Fibroblast of skin of left quadriceps (primary cell): ENCODE results near the gene IKZF1.

Experiments
- DNase-seq, 2 experiments: peaks; one replicate each; pipeline ENCODE4 v3.0.0-alpha.2; 2013; ENCODE audit warnings: low read depth in 2 of 2

Gene IKZF1

GRCh38 chr7:50376056-50376820, 71.7 kb downstream of the IKZF1 start:
- DNase-seq: no peak

- no peak for DNase-seq
These were observed 72.8 kb downstream of the IKZF1 start for GRCh38 chr7:50377356-50377755.

GRCh38 chr7:50379082-50379481, 74.6 kb downstream of the IKZF1 start:
- DNase-seq: no peak

GRCh38 chr7:50379539-50379938, 75.0 kb downstream of the IKZF1 start:
- DNase-seq: no peak

- no peak for DNase-seq
These were observed 77.9 kb downstream of the IKZF1 start for GRCh38 chr7:50382455-50382854.

- DNase-seq: no peak
These were observed 82.8 kb downstream of the IKZF1 start for GRCh38 chr7:50387351-50387750.

- no peak for DNase-seq
These were observed 85.4 kb downstream of the IKZF1 start for GRCh38 chr7:50389961-50390360.

- no peak for DNase-seq
These were observed 86.9 kb downstream of the IKZF1 start for GRCh38 chr7:50391386-50391785.

GRCh38 chr7:50393076-50393475, 88.6 kb downstream of the IKZF1 start:
- no peak for DNase-seq

GRCh38 chr7:50393547-50394252, 89.2 kb downstream of the IKZF1 start:
- no peak for DNase-seq

- DNase-seq: no peak
These were observed 89.8 kb downstream of the IKZF1 start for GRCh38 chr7:50394315-50394714.

GRCh38 chr7:50396856-50397255, 92.3 kb downstream of the IKZF1 start:
- no peak for DNase-seq

GRCh38 chr7:50397320-50397970, 92.9 kb downstream of the IKZF1 start:
- DNase-seq: no peak

- no peak for DNase-seq
These were observed 93.4 kb downstream of the IKZF1 start for GRCh38 chr7:50397971-50398324.

- no peak for DNase-seq
These were observed 94.7 kb downstream of the IKZF1 start for GRCh38 chr7:50399206-50399605.

GRCh38 chr7:50399635-50400034, 95.1 kb downstream of the IKZF1 start:
- no peak for DNase-seq

GRCh38 chr7:50400114-50400513, 95.6 kb downstream of the IKZF1 start:
- DNase-seq: no peak

GRCh38 chr7:50404392-50404791, 99.9 kb downstream of the IKZF1 start:
- DNase-seq: no peak

GRCh38 chr7:50405221-50405620, 100.7 kb downstream of the IKZF1 start:
- DNase-seq: no peak

- DNase-seq: no peak
These were observed 102.4 kb downstream of the IKZF1 start for GRCh38 chr7:50406935-50407334.

- no peak for DNase-seq
These were observed 105.6 kb downstream of the IKZF1 start for GRCh38 chr7:50409856-50410745.

- DNase-seq: no peak
These were observed 106.8 kb downstream of the IKZF1 start for GRCh38 chr7:50411332-50411731.
